ENCODE results near the gene TRMT2B. TPM values are rescaled to one million over a fixed set of nuclear protein-coding genes. Genes with fewer than 3 reads are reported as not detected.

Gene TRMT2B
- total and polyA plus RNA-seq, 2 of the 13 experiments (the other 11 are each of a cell fraction or from before 2014, with no cell fraction given), result 7.0 to 11.2 TPM

DNA sequence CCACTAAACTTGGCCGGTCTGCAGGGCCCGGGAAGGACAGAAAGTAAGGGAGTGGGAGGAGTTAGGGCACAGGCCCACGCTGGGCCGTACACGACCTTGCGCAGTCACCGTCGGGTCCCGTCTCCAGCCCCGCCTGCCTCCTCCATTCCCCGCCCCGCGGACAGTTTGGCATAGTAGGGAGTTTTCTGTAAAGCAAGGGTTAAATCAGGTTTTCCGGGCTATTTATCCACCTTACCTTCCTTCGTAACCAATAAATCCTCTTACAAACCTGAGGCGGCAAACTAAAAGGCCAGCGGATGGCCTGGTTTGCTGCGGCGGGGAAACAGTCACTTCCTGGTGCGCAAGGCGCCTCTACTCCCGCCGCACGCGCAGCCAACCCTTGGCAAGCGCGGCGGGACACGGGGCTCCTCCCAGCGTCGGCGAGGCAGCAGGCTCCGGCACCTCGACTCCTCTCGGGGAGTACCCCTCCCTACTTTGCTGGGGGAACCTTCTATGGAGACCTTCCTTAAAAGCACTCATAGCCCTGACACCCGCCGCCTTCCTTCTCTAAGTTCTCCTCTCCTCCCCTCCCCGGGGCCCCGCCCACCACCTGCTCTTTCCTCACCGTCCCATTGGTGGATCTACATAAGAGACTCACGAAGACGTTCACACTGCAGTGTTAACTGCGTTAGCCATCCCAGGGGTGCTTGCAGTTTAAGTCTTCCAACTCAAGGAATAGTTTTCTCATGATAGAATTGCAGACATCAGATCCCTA lies at the start of gene TRMT2B (continued):
- TF ChIP-seq, protein P1, sequence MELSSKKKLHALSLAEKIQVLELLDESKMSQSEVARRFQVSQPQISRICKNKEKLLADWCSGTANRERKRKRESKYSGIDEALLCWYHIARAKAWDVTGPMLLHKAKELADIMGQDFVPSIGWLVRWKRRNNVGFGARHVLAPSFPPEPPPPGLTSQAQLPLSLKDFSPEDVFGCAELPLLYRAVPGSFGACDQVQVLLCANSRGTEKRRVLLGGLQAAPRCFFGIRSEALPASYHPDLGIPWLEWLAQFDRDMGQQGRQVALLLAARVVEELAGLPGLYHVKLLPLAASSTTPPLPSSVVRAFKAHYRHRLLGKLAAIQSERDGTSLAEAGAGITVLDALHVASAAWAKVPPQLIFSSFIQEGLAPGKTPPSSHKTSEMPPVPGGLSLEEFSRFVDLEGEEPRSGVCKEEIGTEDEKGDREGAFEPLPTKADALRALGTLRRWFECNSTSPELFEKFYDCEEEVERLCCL (CRISPR knock-in tag; IDR thresholded peaks at IDR 0.05; ENCODE audit: borderline replicate concordance), result no peak
- TF ChIP-seq AKAP8 (CRISPR knock-in tag; IDR thresholded peaks at IDR 0.05) (no peak), ZNF10 (CRISPR knock-in tag; IDR thresholded peaks at IDR 0.05; ENCODE audit: borderline replicate concordance, low read depth) (no peak), NRL (CRISPR knock-in tag; IDR thresholded peaks at IDR 0.05; ENCODE audit: borderline replicate concordance) (peak; percentile 60; the same call in 1 of the 2 replicates), ZNF564 (CRISPR knock-in tag; IDR thresholded peaks at IDR 0.05) (no peak), ZNF124 (CRISPR knock-in tag; IDR thresholded peaks at IDR 0.05) (no peak), BORCS8-MEF2B (CRISPR knock-in tag; IDR thresholded peaks at IDR 0.05) (no peak), RFX3 (CRISPR knock-in tag; IDR thresholded peaks at IDR 0.05) (no peak), SP5 (CRISPR knock-in tag; IDR thresholded peaks at IDR 0.05; ENCODE audit: borderline replicate concordance, low read depth) (peak; percentile 15; the same call in 1 of the 2 replicates), ZNF839 (CRISPR knock-in tag; IDR thresholded peaks at IDR 0.05; ENCODE audit: borderline replicate concordance) (no peak)
- TF ChIP-seq, protein P2, sequence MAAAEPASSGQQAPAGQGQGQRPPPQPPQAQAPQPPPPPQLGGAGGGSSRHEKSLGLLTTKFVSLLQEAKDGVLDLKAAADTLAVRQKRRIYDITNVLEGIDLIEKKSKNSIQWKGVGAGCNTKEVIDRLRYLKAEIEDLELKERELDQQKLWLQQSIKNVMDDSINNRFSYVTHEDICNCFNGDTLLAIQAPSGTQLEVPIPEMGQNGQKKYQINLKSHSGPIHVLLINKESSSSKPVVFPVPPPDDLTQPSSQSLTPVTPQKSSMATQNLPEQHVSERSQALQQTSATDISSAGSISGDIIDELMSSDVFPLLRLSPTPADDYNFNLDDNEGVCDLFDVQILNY (CRISPR knock-in tag; conservative IDR thresholded peaks at IDR 0.05), result 0 out of 2 replicates have a peak, but pooled peaks have one; percentile 27
- TF ChIP-seq, protein P3, sequence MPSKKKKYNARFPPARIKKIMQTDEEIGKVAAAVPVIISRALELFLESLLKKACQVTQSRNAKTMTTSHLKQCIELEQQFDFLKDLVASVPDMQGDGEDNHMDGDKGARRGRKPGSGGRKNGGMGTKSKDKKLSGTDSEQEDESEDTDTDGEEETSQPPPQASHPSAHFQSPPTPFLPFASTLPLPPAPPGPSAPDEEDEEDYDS (CRISPR knock-in tag; IDR thresholded peaks at IDR 0.05), result peak; percentile 28; the same call in 1 of the 2 replicates
